ENCODE data around the gene RIMBP3B.
"Not testable (repeated sequence)": the region's sequence is repeated elsewhere in the genome, so short reads cannot be mapped to it uniquely, and the experiment has no call there.

DNA sequence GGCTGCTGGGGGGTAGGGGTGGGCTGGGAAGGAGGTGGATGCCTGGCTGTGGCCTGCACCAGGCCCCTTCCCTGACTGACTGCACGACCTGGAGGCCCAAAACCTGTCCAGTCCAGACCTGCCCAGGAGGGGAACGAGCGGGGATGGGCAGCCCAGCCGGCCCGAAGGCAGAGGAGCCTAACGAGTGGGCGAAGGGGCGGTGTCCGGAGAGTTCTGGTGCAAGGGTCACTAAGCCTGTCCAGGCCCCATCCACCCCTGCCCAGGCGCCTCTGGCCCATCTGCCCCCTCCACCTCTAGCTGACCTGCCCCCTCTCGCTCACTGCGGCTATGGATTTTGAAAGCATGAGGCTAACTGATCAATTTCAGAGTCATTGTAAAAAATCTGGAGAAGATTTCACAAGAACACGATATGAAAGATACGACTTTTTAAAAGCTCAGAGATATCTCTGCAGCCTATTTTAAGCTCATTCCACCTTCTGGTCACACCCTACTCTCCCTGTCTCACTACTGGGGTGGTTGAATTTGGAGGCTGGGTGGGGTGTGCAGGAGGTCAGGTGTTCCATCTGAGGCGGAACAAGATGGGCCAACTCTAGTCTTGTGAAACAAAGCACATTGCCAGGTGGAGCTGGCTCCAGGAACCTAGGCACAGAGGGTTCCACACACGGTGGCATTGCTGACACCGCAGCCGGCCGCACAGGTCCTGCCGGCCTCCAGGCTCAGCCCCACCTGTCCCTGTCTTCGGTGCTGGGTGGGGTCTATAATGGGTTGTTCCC, 17.8 kb downstream of the RIMBP3B start:
- TF ChIP-seq, protein P1, sequence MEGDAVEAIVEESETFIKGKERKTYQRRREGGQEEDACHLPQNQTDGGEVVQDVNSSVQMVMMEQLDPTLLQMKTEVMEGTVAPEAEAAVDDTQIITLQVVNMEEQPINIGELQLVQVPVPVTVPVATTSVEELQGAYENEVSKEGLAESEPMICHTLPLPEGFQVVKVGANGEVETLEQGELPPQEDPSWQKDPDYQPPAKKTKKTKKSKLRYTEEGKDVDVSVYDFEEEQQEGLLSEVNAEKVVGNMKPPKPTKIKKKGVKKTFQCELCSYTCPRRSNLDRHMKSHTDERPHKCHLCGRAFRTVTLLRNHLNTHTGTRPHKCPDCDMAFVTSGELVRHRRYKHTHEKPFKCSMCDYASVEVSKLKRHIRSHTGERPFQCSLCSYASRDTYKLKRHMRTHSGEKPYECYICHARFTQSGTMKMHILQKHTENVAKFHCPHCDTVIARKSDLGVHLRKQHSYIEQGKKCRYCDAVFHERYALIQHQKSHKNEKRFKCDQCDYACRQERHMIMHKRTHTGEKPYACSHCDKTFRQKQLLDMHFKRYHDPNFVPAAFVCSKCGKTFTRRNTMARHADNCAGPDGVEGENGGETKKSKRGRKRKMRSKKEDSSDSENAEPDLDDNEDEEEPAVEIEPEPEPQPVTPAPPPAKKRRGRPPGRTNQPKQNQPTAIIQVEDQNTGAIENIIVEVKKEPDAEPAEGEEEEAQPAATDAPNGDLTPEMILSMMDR (IDR thresholded peaks at IDR 0.05), result not testable (repeated sequence)
- TF ChIP-seq POLR2A (IDR thresholded peaks at IDR 0.05); EP300 (IDR thresholded peaks at IDR 0.05; ENCODE audit: low read depth): not testable (repeated sequence)

Measured in transverse colon (tissue), 3 donors.